ENCODE measurements around the gene C1QTNF9. TPM values are rescaled to one million over a fixed set of nuclear protein-coding genes. Genes with fewer than 3 reads are reported as not detected.

The C1QTNF9 gene
- total and polyA plus RNA-seq, 4 donors, result 0.20 to 0.82 (median 0.31) TPM

- no peak overlapping the region for H3K4me3 ChIP-seq (ENCODE audit: low read depth, low read length)
- H3K27ac ChIP-seq (ENCODE audit: low read depth, low read length), result peak overlapping the region; percentile 27
- peak in 2 of 6 donors; percentile 22 to 85 for DNase-seq (ENCODE audit: low read depth in 4 of 6, low spot score in 6 of 6)
- no peaks in the 10 kb centered on the region for H3K9me3 ChIP-seq (ENCODE audit: control insufficient read depth, insufficient read depth, low read length)
- no peaks in the 10 kb centered on the region for H3K27me3 ChIP-seq (ENCODE audit: control insufficient read depth, insufficient read depth, low read length)
- WGBS (ENCODE audit: insufficient coverage), result 40% methylated on average over 10 of the region's 10 CpGs
- peaks cover 52% of the 10 kb centered on the region for H3K36me3 ChIP-seq (ENCODE audit: control insufficient read depth, insufficient read depth, low read length)
- peaks cover 13% of the 10 kb centered on the region for H3K4me1 ChIP-seq (ENCODE audit: control insufficient read depth, insufficient read depth, low read length)
These were observed 15.6 kb upstream of the C1QTNF9 start for GRCh38 chr13:24293746-24294145.

DNA sequence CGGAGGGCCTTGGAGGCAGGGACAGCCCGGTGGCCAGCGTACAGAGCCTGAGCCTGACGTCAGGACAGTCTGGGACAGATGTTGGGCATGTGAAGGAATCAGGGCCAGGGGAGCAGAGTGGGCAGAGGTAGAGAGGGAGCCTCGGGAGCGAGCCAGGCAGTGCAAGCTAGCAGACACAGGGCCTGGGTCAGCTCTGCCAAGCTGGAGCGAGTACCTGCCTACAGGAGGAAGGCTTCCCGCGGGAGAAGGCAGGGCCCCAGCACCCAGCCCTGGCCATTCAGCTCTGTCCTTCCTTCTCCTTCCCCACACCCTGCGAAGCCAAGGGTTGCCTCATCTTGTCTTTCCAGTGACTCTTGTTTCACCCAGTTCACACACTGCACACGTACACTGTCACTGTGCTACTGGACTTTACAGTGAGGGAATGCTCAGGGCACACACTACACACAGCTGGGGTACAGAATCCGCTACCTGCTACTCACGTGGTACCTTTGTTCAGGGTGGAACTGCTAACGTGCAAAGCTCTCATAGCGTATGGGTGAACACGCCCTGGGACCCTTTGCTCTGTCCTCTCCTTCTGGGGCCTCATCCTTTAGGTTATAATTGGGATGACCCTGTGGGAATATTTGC is 9.8 kb upstream of the C1QTNF9 start:
- Histone ChIP-seq H3K4me1 (ENCODE audit: control insufficient read depth, insufficient read depth, low read length) (peaks cover 2% of the 10 kb centered on the region), H3K36me3 (ENCODE audit: control insufficient read depth, insufficient read depth, low read length) (peaks cover 64% of the 10 kb centered on the region), H3K9me3 (ENCODE audit: control insufficient read depth, insufficient read depth, low read length) (no peaks in the 10 kb centered on the region), H3K4me3 (ENCODE audit: low read depth, low read length) (no peak overlapping the region), H3K27ac (ENCODE audit: low read depth, low read length) (no peak overlapping the region), H3K27me3 (ENCODE audit: control insufficient read depth, insufficient read depth, low read length) (no peaks in the 10 kb centered on the region)
- WGBS (ENCODE audit: insufficient coverage), result 93% methylated on average over 15 of the region's 16 CpGs
- DNase-seq (ENCODE audit: low read depth in 4 of 6, low spot score in 6 of 6), result no peak

DNA sequence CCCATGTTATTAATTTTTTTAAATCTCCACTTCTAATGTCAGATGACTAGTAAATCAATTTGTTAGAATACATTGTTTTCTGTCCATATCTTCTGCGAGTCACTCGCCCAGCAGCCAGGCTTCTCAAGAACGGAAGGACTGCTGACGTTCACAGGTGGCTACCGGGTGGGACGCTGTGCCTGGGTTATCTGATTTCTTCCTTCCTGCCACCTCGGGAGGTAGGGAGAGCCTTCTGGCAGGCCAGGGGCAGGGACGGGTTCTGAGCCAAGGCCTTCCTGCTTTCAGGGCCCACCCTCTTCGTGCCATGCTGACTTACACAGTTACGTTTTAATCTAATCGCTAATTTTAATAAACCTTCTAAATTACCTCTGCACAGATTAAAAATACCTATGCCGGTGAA is 7.9 kb upstream of the C1QTNF9 start:
- H3K9me3 ChIP-seq (ENCODE audit: control insufficient read depth, insufficient read depth, low read length), result no peaks in the 10 kb centered on the region
- H3K36me3 ChIP-seq (ENCODE audit: control insufficient read depth, insufficient read depth, low read length), result peaks cover 55% of the 10 kb centered on the region
- H3K4me3 ChIP-seq (ENCODE audit: low read depth, low read length), result no peak overlapping the region
- H3K4me1 ChIP-seq (ENCODE audit: control insufficient read depth, insufficient read depth, low read length), result no peaks in the 10 kb centered on the region
- 94% methylated on average over 8 of the region's 12 CpGs for WGBS (ENCODE audit: insufficient coverage)
- H3K27ac ChIP-seq (ENCODE audit: low read depth, low read length), result no peak overlapping the region
- DNase-seq (ENCODE audit: low read depth in 4 of 6, low spot score in 6 of 6), result no peak
- no peaks in the 10 kb centered on the region for H3K27me3 ChIP-seq (ENCODE audit: control insufficient read depth, insufficient read depth, low read length)

GRCh38 chr13:24301911-24302310 is 7.5 kb upstream of the C1QTNF9 start:
- Histone ChIP-seq H3K27ac (ENCODE audit: low read depth, low read length) (no peak overlapping the region), H3K9me3 (ENCODE audit: control insufficient read depth, insufficient read depth, low read length) (no peaks in the 10 kb centered on the region), H3K4me1 (ENCODE audit: control insufficient read depth, insufficient read depth, low read length) (no peaks in the 10 kb centered on the region), H3K36me3 (ENCODE audit: control insufficient read depth, insufficient read depth, low read length) (peaks cover 50% of the 10 kb centered on the region), H3K27me3 (ENCODE audit: control insufficient read depth, insufficient read depth, low read length) (no peaks in the 10 kb centered on the region), H3K4me3 (ENCODE audit: low read depth, low read length) (no peak overlapping the region)
- no peak for DNase-seq (ENCODE audit: low read depth in 4 of 6, low spot score in 6 of 6)
- 100% methylated on average over 4 of the region's 7 CpGs for WGBS (ENCODE audit: insufficient coverage)

DNA sequence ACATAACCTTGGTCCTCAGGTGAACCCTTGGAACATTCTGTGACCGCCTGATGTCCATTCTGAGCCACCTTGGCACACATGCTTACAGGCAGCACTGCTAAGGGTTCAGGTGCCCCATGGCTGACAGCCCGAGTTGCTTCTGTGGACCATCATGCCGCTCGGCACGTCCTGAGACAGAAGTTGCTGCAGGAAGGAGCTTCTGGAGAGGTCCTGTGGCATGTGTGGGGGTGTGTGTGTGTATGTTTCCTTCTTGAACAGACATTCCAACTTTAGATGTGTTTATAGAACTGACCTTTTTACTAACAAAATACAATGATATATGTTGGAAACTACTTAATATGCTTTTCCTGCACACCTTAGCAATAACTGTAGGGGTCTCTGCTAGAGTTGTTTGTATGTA is 4.8 kb upstream of the C1QTNF9 start:
- DNase-seq (ENCODE audit: low read depth in 4 of 6, low spot score in 6 of 6), result no peak
- WGBS (ENCODE audit: insufficient coverage), result 93% methylated on average over 1 of the region's 5 CpGs
- H3K4me3 ChIP-seq (ENCODE audit: low read depth, low read length), result no peak overlapping the region
- H3K27me3 ChIP-seq (ENCODE audit: control insufficient read depth, insufficient read depth, low read length), result no peaks in the 10 kb centered on the region
- H3K36me3 ChIP-seq (ENCODE audit: control insufficient read depth, insufficient read depth, low read length), result peaks cover 46% of the 10 kb centered on the region
- H3K9me3 ChIP-seq (ENCODE audit: control insufficient read depth, insufficient read depth, low read length), result no peaks in the 10 kb centered on the region
- H3K27ac ChIP-seq (ENCODE audit: low read depth, low read length), result no peak overlapping the region
- H3K4me1 ChIP-seq (ENCODE audit: control insufficient read depth, insufficient read depth, low read length), result peaks cover 8% of the 10 kb centered on the region

- no peaks in the 10 kb centered on the region for H3K9me3 ChIP-seq (ENCODE audit: control insufficient read depth, insufficient read depth, low read length)
- peaks cover 8% of the 10 kb centered on the region for H3K4me1 ChIP-seq (ENCODE audit: control insufficient read depth, insufficient read depth, low read length)
- H3K36me3 ChIP-seq (ENCODE audit: control insufficient read depth, insufficient read depth, low read length), result peaks cover 35% of the 10 kb centered on the region
- WGBS (ENCODE audit: insufficient coverage), result no CpG with 5 or more reads among the region's 1 CpG
- no peak for DNase-seq (ENCODE audit: low read depth in 4 of 6, low spot score in 6 of 6)
- no peak overlapping the region for H3K27ac ChIP-seq (ENCODE audit: low read depth, low read length)
- no peak overlapping the region for H3K4me3 ChIP-seq (ENCODE audit: low read depth, low read length)
- no peaks in the 10 kb centered on the region for H3K27me3 ChIP-seq (ENCODE audit: control insufficient read depth, insufficient read depth, low read length)
These were observed 2.7 kb upstream of the C1QTNF9 start for GRCh38 chr13:24306632-24307031.

DNA sequence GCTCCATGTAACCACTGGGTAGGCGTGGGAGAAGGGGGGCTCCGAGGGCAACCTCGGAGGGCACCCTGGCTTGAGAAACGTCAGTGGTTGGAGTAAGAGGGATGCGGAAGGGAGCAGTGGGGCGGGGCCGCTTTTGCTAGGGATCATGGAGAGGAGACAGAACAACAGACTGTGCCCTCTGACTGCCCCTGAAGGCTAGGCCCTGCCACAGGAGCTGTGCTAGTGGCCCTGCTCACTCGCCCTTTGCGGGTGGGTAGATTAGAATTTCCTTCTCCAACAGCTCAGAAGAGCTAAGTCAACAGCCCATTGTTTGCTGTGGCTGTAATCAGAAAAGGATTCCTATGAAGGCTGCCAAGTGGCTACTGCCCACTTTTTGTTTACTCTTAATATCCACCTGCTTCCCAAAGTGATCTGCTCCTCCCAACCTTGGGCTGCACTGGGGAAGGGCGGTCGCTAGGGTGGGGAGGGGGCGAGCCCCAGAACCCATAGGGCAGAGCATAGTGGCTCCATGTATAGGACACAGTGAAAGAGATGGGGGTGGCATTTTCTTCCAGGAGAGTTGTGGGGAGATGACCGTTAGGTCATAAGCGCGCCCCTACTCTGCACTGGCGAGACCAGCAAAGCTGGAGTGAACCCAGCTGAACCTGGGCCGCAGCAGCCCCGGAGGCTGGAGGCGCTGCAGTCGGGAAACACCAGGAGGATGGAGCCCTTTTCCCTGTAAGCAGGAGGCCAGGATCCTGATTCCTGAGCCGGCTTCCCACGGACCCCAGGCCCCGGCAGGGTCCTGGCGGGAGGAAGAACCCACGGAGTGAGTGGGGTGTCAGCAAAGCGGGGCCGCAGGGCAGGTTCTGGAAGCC is 1.9 kb upstream of the C1QTNF9 start:
- no peak for DNase-seq (ENCODE audit: low read depth in 4 of 6, low spot score in 6 of 6)
- H3K27me3 ChIP-seq (ENCODE audit: control insufficient read depth, insufficient read depth, low read length), result no peaks in the 10 kb centered on the region
- H3K27ac ChIP-seq (ENCODE audit: low read depth, low read length), result no peak overlapping the region
- WGBS (ENCODE audit: insufficient coverage), result 87% methylated on average over 23 of the region's 27 CpGs
- H3K4me3 ChIP-seq (ENCODE audit: low read depth, low read length), result no peak overlapping the region
- peaks cover 32% of the 10 kb centered on the region for H3K36me3 ChIP-seq (ENCODE audit: control insufficient read depth, insufficient read depth, low read length)
- peaks cover 8% of the 10 kb centered on the region for H3K4me1 ChIP-seq (ENCODE audit: control insufficient read depth, insufficient read depth, low read length)
- no peaks in the 10 kb centered on the region for H3K9me3 ChIP-seq (ENCODE audit: control insufficient read depth, insufficient read depth, low read length)

DNA sequence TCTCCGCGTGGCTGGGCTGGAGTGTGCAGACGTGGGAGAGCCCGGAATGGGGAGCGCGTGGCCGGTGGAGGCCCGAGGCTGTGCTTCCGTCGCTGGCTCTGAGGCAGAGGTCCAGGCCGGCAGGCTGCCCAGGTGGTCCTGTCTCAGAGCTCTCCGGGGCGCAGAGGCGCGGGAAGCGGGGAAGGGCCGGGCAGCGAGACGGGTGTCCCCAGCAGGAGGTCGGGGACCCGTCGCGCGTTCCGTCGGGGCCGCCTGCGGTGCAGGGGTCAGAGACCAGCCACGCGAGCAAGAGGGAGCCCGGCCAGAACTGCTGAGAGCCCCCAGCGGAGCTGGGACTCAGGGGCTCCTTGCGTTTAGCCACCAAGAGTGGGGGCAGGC is 1.3 kb upstream of the C1QTNF9 start:
- Histone ChIP-seq H3K4me3 (ENCODE audit: low read depth, low read length) (no peak overlapping the region), H3K27me3 (ENCODE audit: control insufficient read depth, insufficient read depth, low read length) (no peaks in the 10 kb centered on the region), H3K9me3 (ENCODE audit: control insufficient read depth, insufficient read depth, low read length) (no peaks in the 10 kb centered on the region), H3K27ac (ENCODE audit: low read depth, low read length) (no peak overlapping the region), H3K4me1 (ENCODE audit: control insufficient read depth, insufficient read depth, low read length) (peaks cover 8% of the 10 kb centered on the region), H3K36me3 (ENCODE audit: control insufficient read depth, insufficient read depth, low read length) (peaks cover 28% of the 10 kb centered on the region)
- no peak for DNase-seq (ENCODE audit: low read depth in 4 of 6, low spot score in 6 of 6)
- 72% methylated on average over 33 of the region's 33 CpGs for WGBS (ENCODE audit: insufficient coverage)

DNA sequence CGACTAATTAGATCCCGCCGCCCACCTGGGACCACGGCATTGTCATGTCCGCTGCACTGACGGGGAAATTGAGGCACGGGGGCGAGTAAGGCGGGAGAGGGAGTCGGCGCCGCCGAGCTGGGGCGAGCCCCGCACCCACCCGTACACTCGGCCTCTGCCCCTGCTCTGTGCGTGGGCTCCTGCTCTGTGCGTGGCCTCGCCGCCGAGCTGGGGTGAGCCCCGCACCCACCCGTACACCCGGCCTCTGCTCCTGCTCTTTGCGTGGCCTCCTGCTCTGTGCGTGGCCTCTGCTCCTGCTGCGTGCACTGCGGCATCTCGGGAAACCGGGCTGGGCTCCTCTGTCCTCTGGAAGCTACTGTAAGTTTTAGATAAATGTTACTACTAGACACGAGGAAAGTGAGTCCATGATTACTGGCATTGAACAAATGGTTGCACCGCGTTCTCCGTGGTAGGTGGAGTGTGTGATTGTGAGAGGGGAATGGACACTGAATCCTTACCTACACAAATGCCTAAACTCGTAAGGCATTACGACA is 826 bp upstream of the C1QTNF9 start:
- no peak overlapping the region for H3K27ac ChIP-seq (ENCODE audit: low read depth, low read length)
- H3K36me3 ChIP-seq (ENCODE audit: control insufficient read depth, insufficient read depth, low read length), result peaks cover 23% of the 10 kb centered on the region
- H3K4me1 ChIP-seq (ENCODE audit: control insufficient read depth, insufficient read depth, low read length), result peaks cover 8% of the 10 kb centered on the region
- DNase-seq (ENCODE audit: low read depth in 4 of 6, low spot score in 6 of 6), result no peak
- 88% methylated on average over 27 of the region's 37 CpGs for WGBS (ENCODE audit: insufficient coverage)
- H3K9me3 ChIP-seq (ENCODE audit: control insufficient read depth, insufficient read depth, low read length), result no peaks in the 10 kb centered on the region
- no peaks in the 10 kb centered on the region for H3K27me3 ChIP-seq (ENCODE audit: control insufficient read depth, insufficient read depth, low read length)
- H3K4me3 ChIP-seq (ENCODE audit: low read depth, low read length), result no peak overlapping the region

Measured in spinal cord (tissue), 10 donors.